Measurements from ENCODE around the gene ALLC.
"Not testable (repeated sequence)": the region's sequence is repeated elsewhere in the genome, so short reads cannot be mapped to it uniquely, and the experiment has no call there.

Gene ALLC

GRCh38 chr2:3613524-3613905 is 44.5 kb upstream of the ALLC start:
- H2AFZ ChIP-seq (ENCODE audit: low read depth, low read length), result no peak overlapping the region
- no peak overlapping the region for H3K9ac ChIP-seq (ENCODE audit: low read depth, low read length)
- ATAC-seq (ENCODE audit: insufficient read depth, low read depth) (no peak), DNase-seq (no peak)
- H3K36me3 ChIP-seq (ENCODE audit: insufficient read depth, low read length), result no peaks in the 10 kb centered on the region
- H3K9me3 ChIP-seq (ENCODE audit: insufficient read depth, low read length, severe bottlenecking), result peaks cover 3% of the 10 kb centered on the region
- no peak overlapping the region for H3K4me2 ChIP-seq (ENCODE audit: insufficient read depth, low read length)
- no peaks in the 10 kb centered on the region for H3K4me1 ChIP-seq (ENCODE audit: insufficient read depth, low read length)
- no peaks in the 10 kb centered on the region for H3K79me2 ChIP-seq (ENCODE audit: insufficient read depth, low read length)
- H3K27me3 ChIP-seq (ENCODE audit: insufficient read depth, low read length, poor library complexity), result no peaks in the 10 kb centered on the region
- H3K4me3 ChIP-seq (ENCODE audit: low read depth in 1 of 2, low read length in 2 of 2), result no peak overlapping the region
- H3K27ac ChIP-seq (ENCODE audit: low read length), result no peak overlapping the region
- no peak for TF ChIP-seq CTCF (IDR thresholded peaks at IDR 0.05; ENCODE audit: borderline replicate concordance, extremely low read depth, low read length, poor library complexity, severe bottlenecking)
- no peak for TF ChIP-seq EZH2 (IDR thresholded peaks at IDR 0.05; ENCODE audit: borderline replicate concordance, low read depth, low read length, severe bottlenecking)
- no peaks in the 10 kb centered on the region for H4K20me1 ChIP-seq (ENCODE audit: insufficient read depth, low read length)

- not testable (repeated sequence) for H3K4me1 ChIP-seq (ENCODE audit: insufficient read depth, low read length); H2AFZ ChIP-seq (ENCODE audit: low read depth, low read length)
Observed at GRCh38 chr2:3614743-3615142, 43.3 kb upstream of the ALLC start.

GRCh38 chr2:3615541-3616200 is 42.3 kb upstream of the ALLC start:
- H3K4me2 ChIP-seq (ENCODE audit: insufficient read depth, low read length); H3K27me3 ChIP-seq (ENCODE audit: insufficient read depth, low read length, poor library complexity): not testable (repeated sequence)

More at GRCh38 chr2:3614743-3615142, 43.3 kb upstream of the ALLC start:
- H4K20me1 ChIP-seq (ENCODE audit: insufficient read depth, low read length); H3K4me2 ChIP-seq (ENCODE audit: insufficient read depth, low read length); DNase-seq; H3K27me3 ChIP-seq (ENCODE audit: insufficient read depth, low read length, poor library complexity); H3K9me3 ChIP-seq (ENCODE audit: insufficient read depth, low read length, severe bottlenecking); ATAC-seq (ENCODE audit: insufficient read depth, low read depth); H3K27ac ChIP-seq (ENCODE audit: low read length); H3K36me3 ChIP-seq (ENCODE audit: insufficient read depth, low read length); H3K9ac ChIP-seq (ENCODE audit: low read depth, low read length); H3K79me2 ChIP-seq (ENCODE audit: insufficient read depth, low read length); H3K4me3 ChIP-seq (ENCODE audit: low read depth in 1 of 2, low read length in 2 of 2): not testable (repeated sequence)

GRCh38 chr2:3616435-3617197 is 41.4 kb upstream of the ALLC start:
- H3K27me3 ChIP-seq (ENCODE audit: insufficient read depth, low read length, poor library complexity); H2AFZ ChIP-seq (ENCODE audit: low read depth, low read length); DNase-seq; H3K4me3 ChIP-seq (ENCODE audit: low read depth in 1 of 2, low read length in 2 of 2); H3K4me1 ChIP-seq (ENCODE audit: insufficient read depth, low read length); H3K36me3 ChIP-seq (ENCODE audit: insufficient read depth, low read length); H3K79me2 ChIP-seq (ENCODE audit: insufficient read depth, low read length); ATAC-seq (ENCODE audit: insufficient read depth, low read depth); H4K20me1 ChIP-seq (ENCODE audit: insufficient read depth, low read length); H3K27ac ChIP-seq (ENCODE audit: low read length); H3K4me2 ChIP-seq (ENCODE audit: insufficient read depth, low read length); H3K9ac ChIP-seq (ENCODE audit: low read depth, low read length); H3K9me3 ChIP-seq (ENCODE audit: insufficient read depth, low read length, severe bottlenecking): not testable (repeated sequence)

More at GRCh38 chr2:3615541-3616200, 42.3 kb upstream of the ALLC start:
- not testable (repeated sequence) for DNase-seq; H3K4me3 ChIP-seq (ENCODE audit: low read depth in 1 of 2, low read length in 2 of 2); ATAC-seq (ENCODE audit: insufficient read depth, low read depth); H3K9me3 ChIP-seq (ENCODE audit: insufficient read depth, low read length, severe bottlenecking); H3K36me3 ChIP-seq (ENCODE audit: insufficient read depth, low read length); H2AFZ ChIP-seq (ENCODE audit: low read depth, low read length); H3K27ac ChIP-seq (ENCODE audit: low read length); H3K79me2 ChIP-seq (ENCODE audit: insufficient read depth, low read length); H3K9ac ChIP-seq (ENCODE audit: low read depth, low read length); H4K20me1 ChIP-seq (ENCODE audit: insufficient read depth, low read length); H3K4me1 ChIP-seq (ENCODE audit: insufficient read depth, low read length)
